ENCODE data around the gene EN2.

EN2 gene

GRCh38 chr7:155511702-155511996 is 53.7 kb downstream of the EN2 start:
- DNase-seq, result no peak

GRCh38 chr7:155512246-155512887 is 54.4 kb downstream of the EN2 start:
- DNase-seq, result no peak

- no peak for DNase-seq
Measured at GRCh38 chr7:155513543-155514285, 55.8 kb downstream of the EN2 start.

- no peak for DNase-seq
Measured at GRCh38 chr7:155514296-155514695, 56.4 kb downstream of the EN2 start.

Measured in right forelimb (tissue), 1 donor.